Loucy (cell line): ENCODE results near the gene STIP1.

ENCODE experiments used
- CTCF ChIP-seq: fragments of 200-600 bp; sonication (generic); conservative IDR thresholded peaks from 2 replicates; pipeline ENCODE4 v1.5.1; 2014; ENCODE audit warnings: mild to moderate bottlenecking, antibody characterized with exemption, low read length
- EZH2phosphoT487 ChIP-seq: fragments of 200-600 bp; IDR thresholded peaks from 2 replicates; pipeline ENCODE4 v1.6.1; 2018; ENCODE audit warnings: antibody characterized with exemption, mild to moderate bottlenecking, moderate library complexity, borderline replicate concordance

- TF ChIP-seq CTCF (no peak), EZH2phosphoT487 (no peak)
Observed at GRCh38 chr11:64170419-64170818, 15.6 kb upstream of the STIP1 start.
